Activated CD8-positive, alpha-beta memory T cell treated with anti-CD3 and anti-CD28 coated beads, Interleukin-2, amount 50 U/mL, for 24 hours (primary cell): ENCODE results near the gene SEMA4D.

Source experiments
- DNase-seq: peaks from one replicate; pipeline ENCODE4 v3.0.0-alpha.2; 2020; ENCODE audit errors: extremely low read depth

The SEMA4D gene

DNA sequence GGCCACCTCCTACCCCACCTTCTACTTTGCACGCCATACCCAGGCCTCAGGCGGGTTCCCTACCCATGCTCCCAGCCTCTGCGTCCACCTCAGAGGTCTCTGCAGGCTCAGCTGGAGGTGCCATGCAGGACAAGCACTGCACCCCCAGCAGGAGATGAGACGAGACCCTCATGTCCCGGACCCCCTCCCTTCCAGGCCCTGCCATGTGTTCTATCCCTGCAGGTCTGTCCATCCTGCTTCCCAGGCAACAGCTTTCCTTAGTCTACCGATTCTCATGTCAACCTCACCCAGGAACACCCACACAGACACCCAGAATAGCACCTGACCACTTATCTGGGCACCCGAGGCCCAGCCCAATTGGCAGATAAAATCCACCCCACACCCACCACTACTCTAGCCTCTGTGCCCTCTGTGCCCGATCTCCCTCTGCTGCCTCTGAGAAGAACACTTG is 52.1 kb downstream of the SEMA4D start:
- DNase-seq: no peak

DNA sequence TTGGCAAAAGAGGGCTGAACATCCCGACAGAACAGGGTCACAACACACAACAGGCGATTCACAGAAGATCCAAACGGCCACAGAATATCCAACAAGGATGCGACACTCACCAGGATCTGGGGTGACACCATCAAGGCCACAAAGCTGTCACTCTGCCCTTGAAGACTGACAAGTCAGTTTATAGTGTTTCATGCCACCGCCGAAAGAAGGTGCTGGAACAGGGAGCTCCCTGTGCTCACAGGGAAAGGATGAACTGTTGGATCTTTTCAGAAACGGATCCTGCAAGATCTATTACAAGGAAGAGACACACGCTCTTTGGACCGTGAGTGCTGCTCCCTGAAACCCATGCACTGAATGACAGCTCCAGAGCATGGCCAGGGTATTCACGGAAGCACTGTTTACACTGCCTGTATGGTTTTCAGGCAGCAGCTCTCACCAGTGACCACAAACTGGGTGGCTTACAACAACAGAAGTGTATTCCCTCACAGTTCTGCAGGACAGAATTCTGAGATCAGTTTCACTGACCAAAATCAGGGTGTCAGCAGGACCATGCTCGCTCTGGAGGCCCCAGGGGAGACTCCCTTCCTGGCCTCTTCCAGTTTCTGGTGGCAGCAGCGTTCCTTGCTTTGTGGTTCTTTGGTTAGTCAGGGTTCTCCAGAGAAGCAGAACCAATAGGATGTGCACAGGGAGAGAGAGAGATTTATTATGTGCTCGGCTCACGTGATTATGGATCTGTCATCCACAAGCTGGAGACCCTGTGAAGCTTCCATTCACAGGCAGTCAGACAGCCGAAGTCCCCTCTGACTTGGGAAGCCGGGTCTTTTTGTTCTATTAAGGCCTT is 52.8 kb downstream of the SEMA4D start:
- DNase-seq: no peak

DNA sequence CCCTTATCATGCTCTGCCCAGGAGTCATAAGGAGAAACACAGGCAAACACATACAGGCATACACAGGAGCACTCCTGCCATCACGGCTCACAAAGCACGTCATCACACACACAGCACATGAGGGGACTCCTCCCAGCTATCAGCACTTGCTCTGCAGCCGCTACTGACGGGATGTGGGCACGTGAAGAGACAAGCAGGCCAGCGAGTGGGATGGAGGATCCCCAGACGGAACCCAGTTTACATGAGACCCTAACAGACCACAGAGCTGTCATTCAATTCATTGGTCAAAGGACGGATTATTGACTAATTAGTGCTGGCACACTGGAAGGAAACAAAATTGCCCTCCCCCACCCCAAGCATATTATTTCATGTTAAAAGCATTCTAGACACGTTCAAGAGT is 53.6 kb downstream of the SEMA4D start:
- DNase-seq: no peak

DNA sequence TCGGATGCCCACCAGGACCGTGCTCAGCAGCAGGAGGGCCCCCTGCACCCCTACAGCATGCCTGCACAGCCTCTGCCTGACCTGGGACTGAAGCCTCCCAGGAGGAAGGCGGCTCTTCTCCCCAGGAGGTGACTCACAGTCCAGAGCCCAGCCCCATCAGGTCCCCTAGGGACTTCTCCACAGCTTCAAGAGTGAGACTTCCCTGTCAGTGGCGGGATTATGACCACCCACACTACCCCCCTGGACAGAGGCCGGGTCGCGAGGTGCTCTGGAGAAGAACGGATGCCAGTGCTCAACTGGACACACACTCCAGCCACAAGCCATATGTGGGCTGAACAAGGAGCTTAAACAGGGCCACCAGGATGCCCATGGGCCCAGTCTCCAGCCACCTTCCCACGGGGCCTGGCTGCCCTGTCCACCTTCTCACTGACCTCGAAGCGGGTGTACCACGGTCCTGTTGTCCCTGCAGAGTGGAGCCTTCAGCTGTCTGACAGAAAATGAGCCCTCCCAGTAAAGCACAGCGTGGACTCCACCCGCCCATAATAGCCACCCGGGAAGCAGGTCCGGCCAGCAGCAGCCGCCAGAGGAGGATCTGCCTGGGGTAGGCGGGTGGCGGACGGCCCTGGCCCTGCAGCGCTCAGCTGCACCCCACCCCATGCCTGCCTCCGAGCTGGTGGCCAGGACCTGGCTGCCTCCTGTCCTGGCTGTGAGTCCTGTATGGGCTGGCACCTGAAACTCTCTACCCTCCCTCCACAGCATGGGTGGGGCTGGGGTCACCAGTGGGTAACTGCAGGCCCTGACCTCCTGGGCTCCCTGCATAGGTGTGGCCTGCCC is 54.7 kb downstream of the SEMA4D start:
- DNase-seq: no peak

DNA sequence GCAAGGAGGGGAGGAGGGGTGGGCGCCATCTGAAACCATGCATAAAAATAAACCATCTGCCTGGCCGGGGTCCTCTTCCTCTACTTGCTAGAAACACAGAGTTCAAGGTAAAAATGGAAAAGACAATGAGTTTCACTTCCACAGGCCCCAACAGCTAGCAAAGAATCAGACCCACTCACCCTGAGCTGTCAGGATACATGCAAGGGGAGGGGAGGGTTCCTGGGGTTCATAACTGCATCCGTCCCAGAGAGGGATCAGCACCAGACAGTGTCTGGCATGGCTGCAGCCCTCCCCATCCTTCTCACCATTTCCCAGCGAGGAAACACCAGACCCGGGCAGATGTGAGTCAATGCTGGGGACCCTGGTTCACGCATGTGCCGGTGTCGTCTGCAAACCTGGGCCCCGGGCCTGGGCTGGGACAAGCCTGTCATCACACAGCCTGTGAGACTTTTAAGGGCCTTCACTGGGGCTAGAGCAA is 55.4 kb downstream of the SEMA4D start:
- DNase-seq: no peak

DNA sequence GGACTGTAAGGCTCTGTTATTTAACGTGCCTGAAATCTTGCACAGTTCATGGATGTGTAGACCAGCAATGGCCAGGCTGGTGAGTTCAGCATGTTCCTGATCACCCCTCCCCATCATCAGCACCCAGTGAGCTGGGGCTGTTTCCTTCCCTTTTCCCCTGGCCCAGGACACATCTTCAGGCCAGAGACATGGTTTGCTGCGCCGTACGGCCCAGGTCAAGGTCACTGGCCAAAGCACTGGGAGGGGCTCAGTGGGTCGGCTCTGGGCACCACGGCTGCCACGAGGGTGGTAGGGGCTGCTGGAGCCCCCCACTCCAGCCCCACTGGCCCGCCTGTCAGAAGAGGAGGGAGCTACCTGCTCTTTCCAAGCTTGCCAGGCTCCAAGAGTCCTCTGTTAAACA is 55.9 kb downstream of the SEMA4D start:
- DNase-seq: no peak

DNA sequence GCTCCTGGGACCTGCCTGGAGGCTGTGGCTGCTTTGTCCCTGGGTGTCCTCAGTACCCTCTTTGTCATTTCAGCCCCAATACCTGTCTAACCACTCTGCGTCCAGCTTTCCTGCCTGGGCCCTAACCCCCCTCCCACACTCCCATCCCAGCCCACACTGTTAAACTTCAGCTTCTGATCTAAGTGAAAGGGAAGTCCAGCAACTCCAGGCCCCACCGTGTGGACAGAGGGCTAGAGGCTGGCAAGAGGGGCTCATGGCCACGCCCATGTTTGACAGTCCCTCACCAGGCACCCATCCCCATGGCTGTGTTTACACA is 56.3 kb downstream of the SEMA4D start:
- no peak for DNase-seq

DNA sequence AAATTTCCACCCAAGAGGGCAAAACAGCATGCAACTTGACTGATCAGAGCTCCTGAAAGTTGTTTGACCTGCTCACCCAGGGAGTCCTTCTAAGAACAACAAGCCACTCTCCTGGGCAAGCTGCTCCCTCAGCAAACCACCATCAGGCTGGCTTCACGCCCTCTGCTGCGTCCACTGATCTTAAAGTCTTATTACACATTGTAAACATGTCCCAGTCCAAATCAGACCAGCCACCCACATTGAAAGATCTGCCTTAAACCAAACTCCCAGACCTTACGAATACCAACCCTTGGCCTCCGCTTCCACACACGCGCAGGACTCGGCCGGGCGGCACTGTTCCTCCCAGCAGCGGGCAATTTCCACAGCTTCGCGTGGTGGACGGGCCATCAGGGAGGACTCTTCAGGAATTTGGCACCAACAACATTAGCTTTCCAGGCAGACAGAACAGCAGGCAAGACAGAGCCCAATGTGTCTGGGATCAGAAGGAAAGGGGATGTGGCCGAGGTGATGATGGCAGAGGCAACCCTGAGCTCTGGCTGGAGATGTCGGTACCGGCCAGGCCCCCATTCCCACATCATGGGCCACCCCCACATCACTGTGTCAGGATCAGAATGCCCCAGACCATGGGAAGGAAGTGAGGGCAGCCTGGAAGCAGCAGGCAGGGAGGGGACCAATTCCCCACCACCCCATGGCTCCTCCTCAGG is 56.8 kb downstream of the SEMA4D start:
- no peak for DNase-seq

DNA sequence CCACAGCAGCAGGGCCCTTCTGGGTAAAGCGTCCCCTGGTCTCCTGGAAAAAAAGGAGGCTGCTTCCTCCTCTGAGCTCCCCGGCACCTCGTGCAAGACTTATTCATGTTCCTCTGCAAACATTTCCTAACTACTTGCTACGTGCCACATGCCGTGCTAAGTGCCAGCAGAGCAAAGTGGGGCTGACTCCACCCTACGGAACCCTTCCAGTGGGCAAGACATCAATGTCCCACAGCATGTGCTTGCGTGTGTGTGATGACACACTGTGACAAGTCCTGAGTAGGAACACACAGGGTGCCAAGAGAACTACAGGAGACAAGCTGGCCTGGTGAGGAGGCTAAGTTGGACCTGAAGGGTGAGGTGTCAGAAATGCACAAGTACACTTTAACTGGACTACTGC is 57.4 kb downstream of the SEMA4D start:
- DNase-seq: no peak

DNA sequence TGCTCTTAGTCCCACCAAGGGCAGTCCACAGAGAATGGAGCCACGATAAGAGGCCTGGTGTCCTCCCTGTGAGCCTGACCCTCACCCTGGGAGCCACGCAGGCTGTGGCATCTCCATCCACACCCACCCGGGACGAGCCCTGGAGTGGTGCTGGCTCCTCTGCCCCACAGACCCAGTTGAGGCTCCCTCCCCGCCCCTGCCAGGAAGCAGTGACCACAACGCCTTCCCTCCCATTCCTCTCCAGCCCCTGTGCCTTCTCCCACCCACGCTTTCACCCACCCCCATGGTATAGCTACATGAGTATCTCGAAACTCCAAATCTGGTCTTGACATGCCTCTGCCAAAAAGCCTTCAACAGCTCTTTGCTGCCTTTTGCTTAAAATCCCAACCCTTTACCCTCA is 57.9 kb downstream of the SEMA4D start:
- no peak for DNase-seq

DNA sequence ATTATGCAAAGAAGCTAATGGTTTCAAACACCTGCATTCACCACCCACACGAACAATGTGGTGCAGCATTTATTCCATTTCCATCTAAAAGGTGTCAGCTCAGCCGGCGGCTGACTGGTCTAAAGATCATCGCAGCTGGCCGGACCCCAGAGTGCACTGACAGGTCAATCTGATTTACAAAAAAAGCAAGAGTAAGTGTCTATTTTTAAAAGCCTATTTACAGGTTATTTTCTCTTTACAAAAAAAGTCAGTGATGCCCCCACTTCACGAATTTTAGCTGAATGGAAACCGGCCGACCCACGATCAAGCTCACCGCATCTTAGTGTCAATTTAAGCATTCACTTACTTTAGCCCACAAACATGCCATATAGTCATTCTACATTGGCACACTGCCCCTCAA is 58.3 kb downstream of the SEMA4D start:
- DNase-seq: no peak

DNA sequence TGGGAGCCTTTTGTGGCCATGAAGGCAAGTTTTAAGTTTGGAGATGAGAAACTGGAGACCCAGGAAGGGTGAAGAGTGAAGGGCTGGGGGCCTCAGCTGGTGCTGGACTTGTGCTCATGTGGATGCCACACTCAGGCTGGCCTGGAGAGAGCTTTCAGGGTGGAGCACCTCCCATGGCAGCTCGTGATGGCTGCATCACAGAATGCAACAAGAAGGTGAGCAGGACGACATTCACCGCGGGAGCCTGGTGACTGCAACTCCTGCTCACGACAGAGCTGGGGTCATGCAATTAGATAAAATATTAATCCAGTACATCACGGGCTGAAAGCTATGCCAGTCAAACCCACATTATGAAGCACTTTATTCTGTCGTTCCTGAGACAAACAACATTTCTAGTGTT is 59.7 kb downstream of the SEMA4D start:
- DNase-seq: no peak

DNA sequence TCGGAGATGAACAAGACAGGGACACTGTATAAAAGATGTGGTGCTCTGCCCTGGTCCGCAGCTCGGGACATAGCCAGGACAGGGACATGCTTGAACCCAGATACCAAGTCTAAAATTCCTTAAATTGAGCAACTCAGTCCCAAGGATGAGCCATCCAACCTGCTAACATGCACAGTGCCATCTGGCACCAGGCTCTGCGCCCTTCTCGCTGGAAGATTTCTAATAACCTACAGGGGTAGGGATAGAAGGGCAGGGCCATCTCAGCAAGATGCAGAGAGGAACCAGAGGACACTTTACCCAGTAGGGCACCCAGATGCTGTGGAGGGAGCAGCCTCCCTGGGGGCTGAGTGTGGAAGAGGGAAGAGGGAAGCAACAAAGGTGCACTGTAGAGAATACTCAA is 60.1 kb downstream of the SEMA4D start:
- no peak for DNase-seq

DNA sequence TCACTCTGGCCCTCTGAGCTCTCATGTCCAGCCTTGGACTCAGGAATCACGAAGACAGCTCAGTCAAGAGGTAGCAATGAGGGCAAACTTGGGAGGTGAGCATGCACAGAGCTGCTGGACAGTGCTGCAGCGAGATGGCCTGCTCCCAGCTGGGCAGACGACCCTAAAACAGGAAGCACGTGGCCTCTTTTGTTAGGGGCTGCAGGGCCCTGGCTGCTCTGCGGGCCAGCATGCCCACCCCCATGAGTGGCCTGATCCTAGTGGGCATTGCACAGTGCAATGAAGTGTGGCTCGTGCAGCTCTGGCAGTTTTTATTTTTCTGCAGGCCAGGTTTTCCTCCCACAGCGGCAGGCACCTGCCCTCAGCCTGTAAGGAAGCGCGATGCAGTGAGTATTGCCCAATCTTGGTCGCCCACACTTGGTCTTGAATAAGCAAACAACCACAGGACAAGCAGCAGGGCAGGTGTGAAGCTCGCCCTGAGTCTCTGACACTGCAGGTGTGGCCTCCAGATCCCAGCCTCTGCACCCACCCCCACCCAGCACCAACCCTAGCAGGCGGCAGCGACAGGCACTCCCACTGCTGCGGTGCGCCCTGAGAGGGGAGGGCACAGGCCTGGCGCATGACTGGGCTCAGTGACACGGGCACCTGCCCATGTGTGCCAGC is 60.8 kb downstream of the SEMA4D start:
- DNase-seq: no peak

DNA sequence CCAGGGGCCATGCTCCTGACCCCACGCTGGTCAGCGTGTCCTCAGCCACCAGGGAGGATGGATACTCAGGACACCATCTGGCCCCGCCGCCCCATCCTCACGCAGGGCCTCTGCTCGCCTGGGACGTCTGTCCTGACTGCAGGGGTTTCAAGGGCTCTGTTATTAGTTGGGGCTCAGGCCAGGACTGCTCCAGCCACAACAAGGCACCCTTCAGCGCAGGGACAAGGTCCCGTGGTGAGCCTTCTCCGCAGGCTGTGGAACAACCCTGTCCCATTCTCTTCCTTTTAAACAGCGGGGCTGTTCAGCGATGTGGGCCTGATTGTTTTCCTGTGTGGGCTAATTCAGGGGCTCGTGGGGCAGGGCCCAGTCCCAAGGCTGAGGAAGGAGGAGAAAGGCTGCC is 61.6 kb downstream of the SEMA4D start:
- no peak for DNase-seq

DNA sequence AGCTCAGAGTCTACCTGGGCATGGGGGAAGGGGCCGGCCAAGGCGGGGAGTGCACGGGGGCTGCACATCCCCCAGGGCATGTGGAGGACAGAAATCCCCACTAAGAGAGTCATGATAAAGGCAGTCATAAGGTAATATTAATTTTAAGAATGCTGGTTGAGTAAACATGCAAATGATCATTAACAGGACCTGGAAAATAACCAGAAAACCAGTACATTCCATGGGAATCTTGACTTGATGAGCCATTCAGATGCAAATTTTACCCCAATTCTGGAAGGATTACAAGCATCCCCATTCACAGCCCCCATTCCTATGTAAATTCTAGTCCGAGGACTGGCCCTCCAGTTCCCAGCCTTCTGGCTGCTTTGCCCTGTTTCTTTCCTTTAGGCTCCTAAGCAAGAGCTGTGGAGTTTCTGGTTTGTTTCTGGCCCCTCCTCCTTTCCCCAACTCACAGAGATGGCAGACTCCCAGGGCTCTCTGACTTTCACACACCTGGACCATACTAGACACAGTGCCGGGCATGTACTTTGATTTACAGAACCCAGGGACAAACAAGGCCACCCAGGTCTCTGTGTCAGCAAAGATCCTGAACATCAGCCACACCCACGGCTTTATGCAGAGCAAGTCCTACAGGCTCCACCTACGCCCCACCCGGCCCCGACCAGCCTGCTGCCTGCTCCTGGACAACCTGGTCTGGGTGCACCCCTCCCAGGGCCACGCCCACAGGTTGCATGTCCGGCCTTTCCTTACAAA is 62.7 kb downstream of the SEMA4D start:
- DNase-seq: no peak

DNA sequence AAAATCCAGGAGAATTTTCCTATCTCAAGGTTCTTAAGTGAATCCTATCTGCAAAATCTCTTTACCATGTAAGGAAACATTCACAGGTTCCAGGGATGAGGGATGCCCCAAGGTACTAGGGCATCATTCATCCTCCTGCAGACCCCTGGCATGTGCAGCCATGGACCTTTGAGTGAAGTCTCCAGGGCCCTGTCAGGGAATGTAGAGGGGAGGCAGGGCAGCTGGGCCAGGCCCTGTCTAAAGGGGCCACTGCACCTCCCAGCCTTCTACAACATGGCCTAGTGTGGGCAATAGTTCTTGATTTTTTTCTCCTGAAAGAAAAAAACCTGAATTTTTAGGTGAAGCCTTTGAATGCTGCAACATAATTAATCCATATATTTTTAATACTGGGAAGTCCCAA is 63.3 kb downstream of the SEMA4D start:
- DNase-seq: no peak

DNA sequence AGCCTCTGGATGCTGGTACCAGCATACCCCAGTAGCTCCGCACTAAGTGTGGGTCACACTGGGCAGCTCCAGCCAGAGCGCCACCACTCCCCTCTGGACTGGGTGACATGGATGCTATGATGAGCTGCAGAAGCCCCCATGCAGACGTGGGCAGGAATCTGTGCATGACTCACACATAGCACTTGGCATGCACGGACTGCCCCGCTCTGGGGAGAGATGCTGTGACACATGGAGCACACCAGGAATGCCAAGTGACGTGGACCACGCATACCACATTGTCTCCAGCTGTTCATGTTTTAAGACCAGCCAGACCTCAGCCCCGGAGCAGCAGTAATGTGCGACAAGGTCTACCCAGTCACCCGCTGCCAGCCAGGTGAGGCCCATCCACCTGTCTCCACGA is 64.1 kb downstream of the SEMA4D start:
- DNase-seq: no peak

DNA sequence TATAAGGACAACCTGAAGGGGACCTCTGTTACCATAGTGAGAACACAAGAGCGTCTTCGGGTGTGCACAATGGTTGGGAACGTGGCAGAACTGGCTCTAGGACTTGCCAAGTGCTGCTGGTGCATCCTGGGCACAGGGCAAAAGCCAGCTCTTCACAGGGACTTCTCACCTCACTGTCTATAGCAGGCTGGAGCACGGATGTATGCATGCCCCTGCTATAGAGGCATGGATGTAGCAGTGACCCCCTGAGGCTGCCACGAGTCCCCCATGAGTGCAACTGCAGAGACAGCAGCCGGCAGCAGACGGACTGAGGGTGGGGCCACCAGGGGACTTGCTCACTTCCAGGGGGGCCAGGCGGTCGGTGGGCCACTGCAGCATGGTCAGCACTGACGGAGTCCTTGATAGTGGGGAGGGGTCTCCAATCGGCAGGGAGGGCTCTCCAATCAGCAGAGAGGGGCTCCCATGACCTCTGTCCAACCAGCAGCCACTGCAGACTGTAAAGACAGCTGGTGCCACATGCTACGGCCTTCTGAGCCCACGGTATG is 64.9 kb downstream of the SEMA4D start:
- no peak for DNase-seq

DNA sequence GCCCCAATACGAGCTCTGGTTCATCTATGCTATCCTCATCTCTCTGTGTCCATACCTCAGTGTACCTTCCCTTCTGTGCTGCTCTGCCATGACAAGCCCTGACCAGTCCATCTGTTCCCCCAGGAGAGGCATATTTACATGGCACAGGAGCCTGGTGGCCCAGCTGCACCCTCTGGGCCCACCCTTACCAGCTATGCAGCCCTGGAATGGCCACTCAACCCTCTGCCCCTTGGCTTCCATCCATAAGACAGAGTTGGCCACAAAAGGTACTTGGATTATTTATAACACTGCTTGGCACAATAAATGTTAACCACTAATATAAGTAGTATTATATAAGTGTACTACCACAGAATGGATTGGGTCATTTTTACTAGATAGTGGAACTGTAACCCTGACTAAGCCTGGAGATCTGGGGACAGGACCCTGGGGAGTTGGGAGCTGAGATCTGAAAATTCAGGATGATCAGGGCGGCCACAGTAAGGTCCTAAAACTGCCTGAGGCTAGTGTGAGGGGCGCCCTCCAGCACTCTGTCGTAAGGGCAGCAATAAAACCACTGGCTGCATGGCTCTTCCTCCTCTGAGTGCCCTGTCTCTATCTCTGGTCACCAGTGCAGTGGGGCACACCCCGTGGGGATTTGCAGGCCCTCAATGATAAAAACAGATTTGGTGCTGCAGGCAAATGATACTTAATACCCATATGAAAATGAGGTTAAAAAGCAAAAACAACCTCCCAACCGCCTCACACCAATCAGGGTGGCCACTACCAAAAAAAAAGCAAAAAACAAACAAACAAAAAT is 65.8 kb downstream of the SEMA4D start:
- no peak for DNase-seq
